Measurements from ENCODE around the gene USP8. TPM values are rescaled to one million over a fixed set of nuclear protein-coding genes. Genes with fewer than 3 reads are reported as not detected.
A peak's percentile ranks its signal among the peaks of the same experiment; 100 is the strongest.

USP8 gene
- total and polyA plus RNA-seq, 2 experiments from 2014 or later, result 28.4 to 36.4 TPM

GRCh38 chr15:50431204-50431603 is 7.0 kb downstream of the USP8 start:
- Histone ChIP-seq H3K27me3 (no peaks in the 10 kb centered on the region), H3K36me3 (peaks cover 5% of the 10 kb centered on the region), H3K9me3 (ENCODE audit: low read depth) (no peaks in the 10 kb centered on the region), H3K4me3 (no peak overlapping the region), H3K4me1 (ENCODE audit: low read depth) (peaks cover 5% of the 10 kb centered on the region), H3K27ac (no peak overlapping the region)
- DNase-seq (ENCODE audit: low read depth in 1 of 2, low spot score in 1 of 2), result no peak
- no peak for TF ChIP-seq CTCF (IDR thresholded peaks at IDR 0.05; ENCODE audit: low read depth, low read length)

- Histone ChIP-seq H3K4me3 (no peak overlapping the region), H3K27me3 (no peaks in the 10 kb centered on the region), H3K9me3 (ENCODE audit: low read depth) (no peaks in the 10 kb centered on the region), H3K4me1 (ENCODE audit: low read depth) (peaks cover 4% of the 10 kb centered on the region), H3K36me3 (peaks cover 5% of the 10 kb centered on the region), H3K27ac (no peak overlapping the region)
- no peak for DNase-seq (ENCODE audit: low read depth in 1 of 2, low spot score in 1 of 2)
- TF ChIP-seq CTCF (IDR thresholded peaks at IDR 0.05; ENCODE audit: low read depth, low read length), result no peak
These were observed 8.0 kb downstream of the USP8 start for GRCh38 chr15:50432230-50432629.

GRCh38 chr15:50435772-50436171 is 11.6 kb downstream of the USP8 start:
- H3K36me3 ChIP-seq, result peaks cover 23% of the 10 kb centered on the region
- H3K4me3 ChIP-seq, result no peak overlapping the region
- no peak for DNase-seq (ENCODE audit: low read depth in 1 of 2, low spot score in 1 of 2)
- peaks cover 4% of the 10 kb centered on the region for H3K4me1 ChIP-seq (ENCODE audit: low read depth)
- H3K27me3 ChIP-seq, result no peaks in the 10 kb centered on the region
- peak overlapping the region; percentile 11 for H3K27ac ChIP-seq
- TF ChIP-seq CTCF (IDR thresholded peaks at IDR 0.05; ENCODE audit: low read depth, low read length), result no peak
- no peaks in the 10 kb centered on the region for H3K9me3 ChIP-seq (ENCODE audit: low read depth)

GRCh38 chr15:50438251-50438650 is 14.0 kb downstream of the USP8 start:
- Histone ChIP-seq H3K27ac (no peak overlapping the region), H3K36me3 (peaks cover 21% of the 10 kb centered on the region), H3K4me3 (no peak overlapping the region), H3K27me3 (no peaks in the 10 kb centered on the region), H3K4me1 (ENCODE audit: low read depth) (peaks cover 4% of the 10 kb centered on the region), H3K9me3 (ENCODE audit: low read depth) (no peaks in the 10 kb centered on the region)
- no peak for DNase-seq (ENCODE audit: low read depth in 1 of 2, low spot score in 1 of 2)
- TF ChIP-seq CTCF (IDR thresholded peaks at IDR 0.05; ENCODE audit: low read depth, low read length), result no peak

GRCh38 chr15:50440932-50441331 is 16.7 kb downstream of the USP8 start:
- peaks cover 21% of the 10 kb centered on the region for H3K36me3 ChIP-seq
- H3K4me1 ChIP-seq (ENCODE audit: low read depth), result no peaks in the 10 kb centered on the region
- no peak overlapping the region for H3K4me3 ChIP-seq
- DNase-seq (ENCODE audit: low read depth in 1 of 2, low spot score in 1 of 2), result no peak
- H3K27ac ChIP-seq, result no peak overlapping the region
- H3K9me3 ChIP-seq (ENCODE audit: low read depth), result no peaks in the 10 kb centered on the region
- TF ChIP-seq CTCF (IDR thresholded peaks at IDR 0.05; ENCODE audit: low read depth, low read length), result no peak
- no peaks in the 10 kb centered on the region for H3K27me3 ChIP-seq

GRCh38 chr15:50452927-50453326 is 28.7 kb downstream of the USP8 start:
- Histone ChIP-seq H3K4me3 (no peak overlapping the region), H3K9me3 (ENCODE audit: low read depth) (no peaks in the 10 kb centered on the region), H3K4me1 (ENCODE audit: low read depth) (no peaks in the 10 kb centered on the region), H3K36me3 (peaks cover 6% of the 10 kb centered on the region), H3K27me3 (no peaks in the 10 kb centered on the region), H3K27ac (no peak overlapping the region)
- no peak for TF ChIP-seq CTCF (IDR thresholded peaks at IDR 0.05; ENCODE audit: low read depth, low read length)
- peak in 1 of 2 donors; percentile 76 for DNase-seq (ENCODE audit: low read depth in 1 of 2, low spot score in 1 of 2)

Data from cardiac muscle cell (in vitro differentiated cells and primary cell).